ENCODE data around the gene BGN.

BGN gene

GRCh38 chrX:153504445-153505016 is 9.8 kb downstream of the BGN start:
- DNase-seq (ENCODE audit: low read depth in 3 of 3): no peak

GRCh38 chrX:153505361-153505760 is 10.6 kb downstream of the BGN start:
- DNase-seq (ENCODE audit: low read depth in 3 of 3): no peak

GRCh38 chrX:153507484-153508178 is 12.9 kb downstream of the BGN start:
- peak; percentile 63 to 74 (median 69) for DNase-seq (ENCODE audit: low read depth in 3 of 3)

GRCh38 chrX:153509592-153509991 is 14.8 kb downstream of the BGN start:
- DNase-seq (ENCODE audit: low read depth in 3 of 3): no peak

- DNase-seq (ENCODE audit: low read depth in 3 of 3): no peak
Observed at GRCh38 chrX:153510383-153510782, 15.6 kb downstream of the BGN start.

- no peak for DNase-seq (ENCODE audit: low read depth in 3 of 3)
Observed at GRCh38 chrX:153511784-153512500, 17.2 kb downstream of the BGN start.

- DNase-seq (ENCODE audit: low read depth in 3 of 3): no peak
Observed at GRCh38 chrX:153512501-153512893, 17.7 kb downstream of the BGN start.

GRCh38 chrX:153513265-153513664 is 18.5 kb downstream of the BGN start:
- no peak for DNase-seq (ENCODE audit: low read depth in 3 of 3)

- no peak for DNase-seq (ENCODE audit: low read depth in 3 of 3)
Observed at GRCh38 chrX:153514259-153514658, 19.5 kb downstream of the BGN start.

- no peak for DNase-seq (ENCODE audit: low read depth in 3 of 3)
Observed at GRCh38 chrX:153515435-153515834, 20.7 kb downstream of the BGN start.

- no peak for DNase-seq (ENCODE audit: low read depth in 3 of 3)
Observed at GRCh38 chrX:153516073-153516472, 21.3 kb downstream of the BGN start.

- no peak for DNase-seq (ENCODE audit: low read depth in 3 of 3)
Observed at GRCh38 chrX:153517423-153517822, 22.6 kb downstream of the BGN start, which contains the start of gene ATP2B3. ATP2B3 (plus strand) TSS chrX:153517642; CDS start chrX:153536248, 18,606 bp downstream.

GRCh38 chrX:153517946-153518834 is 23.4 kb downstream of the BGN start:
- DNase-seq (ENCODE audit: low read depth in 3 of 3): no peak

- no peak for DNase-seq (ENCODE audit: low read depth in 3 of 3)
Observed at GRCh38 chrX:153519569-153520286, 24.9 kb downstream of the BGN start.

GRCh38 chrX:153520287-153520917 is 25.6 kb downstream of the BGN start:
- DNase-seq (ENCODE audit: low read depth in 3 of 3): no peak

GRCh38 chrX:153521034-153521433 is 26.3 kb downstream of the BGN start:
- DNase-seq (ENCODE audit: low read depth in 3 of 3): no peak

- no peak for DNase-seq (ENCODE audit: low read depth in 3 of 3)
Observed at GRCh38 chrX:153522259-153522658, 27.5 kb downstream of the BGN start.

GRCh38 chrX:153523269-153523668 is 28.5 kb downstream of the BGN start:
- no peak for DNase-seq (ENCODE audit: low read depth in 3 of 3)

GRCh38 chrX:153524234-153524633 is 29.5 kb downstream of the BGN start:
- DNase-seq (ENCODE audit: low read depth in 3 of 3): no peak

- DNase-seq (ENCODE audit: low read depth in 3 of 3): no peak
Observed at GRCh38 chrX:153525451-153525850, 30.7 kb downstream of the BGN start.

GRCh38 chrX:153526042-153526441 is 31.3 kb downstream of the BGN start:
- no peak for DNase-seq (ENCODE audit: low read depth in 3 of 3)
